ENCODE measurements around the gene VCL.
"Not testable (repeated sequence)": the region's sequence is repeated elsewhere in the genome, so short reads cannot be mapped to it uniquely, and the experiment has no call there.

VCL gene

GRCh38 chr10:74011017-74011416 lies 13.1 kb downstream of the VCL start:
- no peak for DNase-seq

GRCh38 chr10:74011770-74012169 lies 13.9 kb downstream of the VCL start:
- peak; percentile 88 for DNase-seq

GRCh38 chr10:74012480-74012879 lies 14.6 kb downstream of the VCL start:
- DNase-seq, result no peak

- no peak for DNase-seq
Observed at GRCh38 chr10:74013004-74013403, 15.1 kb downstream of the VCL start.

GRCh38 chr10:74014574-74014973 lies 16.7 kb downstream of the VCL start:
- DNase-seq, result not testable (repeated sequence)

- no peak for DNase-seq
Observed at GRCh38 chr10:74018241-74018640, 20.3 kb downstream of the VCL start.

GRCh38 chr10:74021248-74022055 lies 23.5 kb downstream of the VCL start:
- DNase-seq, result peak; percentile 73

GRCh38 chr10:74022926-74023629 lies 25.2 kb downstream of the VCL start:
- DNase-seq, result no peak

GRCh38 chr10:74024600-74024999 lies 26.7 kb downstream of the VCL start:
- no peak for DNase-seq

- DNase-seq, result no peak
Observed at GRCh38 chr10:74025380-74025978, 27.6 kb downstream of the VCL start.

- no peak for DNase-seq
Observed at GRCh38 chr10:74026428-74027015, 28.6 kb downstream of the VCL start.

- no peak for DNase-seq
Observed at GRCh38 chr10:74027702-74028101, 29.8 kb downstream of the VCL start.

- DNase-seq, result no peak
Observed at GRCh38 chr10:74029943-74030342, 32.0 kb downstream of the VCL start.

- DNase-seq, result not testable (repeated sequence)
Observed at GRCh38 chr10:74032208-74032607, 34.3 kb downstream of the VCL start.

- DNase-seq, result no peak
Observed at GRCh38 chr10:74032900-74033655, 35.2 kb downstream of the VCL start.

- DNase-seq, result no peak
Observed at GRCh38 chr10:74033702-74034101, 35.8 kb downstream of the VCL start.

GRCh38 chr10:74034301-74034700 lies 36.4 kb downstream of the VCL start:
- no peak for DNase-seq

- peak; percentile 51 for DNase-seq
Observed at GRCh38 chr10:74035303-74035702, 37.4 kb downstream of the VCL start.

- DNase-seq, result no peak
Observed at GRCh38 chr10:74036474-74036873, 38.6 kb downstream of the VCL start.

GRCh38 chr10:74039561-74040145 lies 41.7 kb downstream of the VCL start:
- DNase-seq, result peak; percentile 48

GRCh38 chr10:74040200-74041126 lies 42.5 kb downstream of the VCL start:
- no peak for DNase-seq
